Measurements from ENCODE around the gene DIP2A. TPM values are rescaled to one million over a fixed set of nuclear protein-coding genes. Genes with fewer than 3 reads are reported as not detected.

DIP2A gene
- total RNA-seq, 1 donor from 2014 or later, result 20.9 TPM

GRCh38 chr21:46606427-46606813 is 147.7 kb downstream of the DIP2A start:
- H3K4me3 ChIP-seq (ENCODE audit: low read depth, low read length), result no peak overlapping the region
- DNase-seq (ENCODE audit: low read depth), result no peak
- TF ChIP-seq CTCF (conservative IDR thresholded peaks at IDR 0.05; ENCODE audit: low read depth, low read length), result no peak

- no peak for DNase-seq (ENCODE audit: low read depth)
- H3K4me3 ChIP-seq (ENCODE audit: low read depth, low read length), result no peak overlapping the region
- TF ChIP-seq CTCF (conservative IDR thresholded peaks at IDR 0.05; ENCODE audit: low read depth, low read length), result no peak
Measured at GRCh38 chr21:46607636-46608035, 148.9 kb downstream of the DIP2A start.

- no peak for DNase-seq (ENCODE audit: low read depth)
- H3K4me3 ChIP-seq (ENCODE audit: low read depth, low read length), result no peak overlapping the region
- no peak for TF ChIP-seq CTCF (conservative IDR thresholded peaks at IDR 0.05; ENCODE audit: low read depth, low read length)
Measured at GRCh38 chr21:46608672-46609111, 150.0 kb downstream of the DIP2A start.

GRCh38 chr21:46610018-46610701 is 151.5 kb downstream of the DIP2A start:
- DNase-seq (ENCODE audit: low read depth), result no peak
- TF ChIP-seq CTCF (conservative IDR thresholded peaks at IDR 0.05; ENCODE audit: low read depth, low read length), result no peak
- H3K4me3 ChIP-seq (ENCODE audit: low read depth, low read length), result no peak overlapping the region

GRCh38 chr21:46613391-46613790 is 154.7 kb downstream of the DIP2A start:
- H3K4me3 ChIP-seq (ENCODE audit: low read depth, low read length), result no peak overlapping the region
- TF ChIP-seq CTCF (conservative IDR thresholded peaks at IDR 0.05; ENCODE audit: low read depth, low read length), result no peak
- DNase-seq (ENCODE audit: low read depth), result no peak

GRCh38 chr21:46616050-46616449 is 157.4 kb downstream of the DIP2A start:
- no peak overlapping the region for H3K4me3 ChIP-seq (ENCODE audit: low read depth, low read length)
- no peak for TF ChIP-seq CTCF (conservative IDR thresholded peaks at IDR 0.05; ENCODE audit: low read depth, low read length)
- no peak for DNase-seq (ENCODE audit: low read depth)

- TF ChIP-seq CTCF (conservative IDR thresholded peaks at IDR 0.05; ENCODE audit: low read depth, low read length), result no peak
- no peak for DNase-seq (ENCODE audit: low read depth)
- H3K4me3 ChIP-seq (ENCODE audit: low read depth, low read length), result no peak overlapping the region
Measured at GRCh38 chr21:46616656-46617055, 158.0 kb downstream of the DIP2A start.
